RPMI8226 (cell line): ENCODE results near the gene PLA2G12B.
"Not testable (repeated sequence)": the region's sequence is repeated elsewhere in the genome, so short reads cannot be mapped to it uniquely, and the experiment has no call there.

Source experiments
- DNase-seq: peaks from one replicate; pipeline ENCODE4 v3.0.0-alpha.2; 2015

PLA2G12B gene

GRCh38 chr10:72954596-72955554 is at the start of gene PLA2G12B:
PLA2G12B (minus strand) TSS chr10:72954806; CDS start chr10:72954685, 121 bp downstream.
- DNase-seq: no peak

- DNase-seq: no peak
These were observed 49.2 kb upstream of the PLA2G12B start for GRCh38 chr10:73003822-73004221.

GRCh38 chr10:73000973-73001372 is 46.4 kb upstream of the PLA2G12B start:
- DNase-seq: no peak

- DNase-seq: no peak
These were observed 42.5 kb upstream of the PLA2G12B start for GRCh38 chr10:72997099-72997498.

GRCh38 chr10:72995459-72995858 is 40.9 kb upstream of the PLA2G12B start:
- not testable (repeated sequence) for DNase-seq

GRCh38 chr10:72989771-72990170 is 35.2 kb upstream of the PLA2G12B start:
- DNase-seq: not testable (repeated sequence)

- not testable (repeated sequence) for DNase-seq
These were observed 30.0 kb upstream of the PLA2G12B start for GRCh38 chr10:72984618-72985017.

- no peak for DNase-seq
These were observed 27.4 kb upstream of the PLA2G12B start for GRCh38 chr10:72981882-72982529.

- no peak for DNase-seq
These were observed 26.6 kb upstream of the PLA2G12B start for GRCh38 chr10:72981028-72981881.

- no peak for DNase-seq
These were observed 25.7 kb upstream of the PLA2G12B start for GRCh38 chr10:72980348-72980747.

GRCh38 chr10:72979709-72980108 is 25.1 kb upstream of the PLA2G12B start:
- DNase-seq: no peak

GRCh38 chr10:72976886-72977285 is 22.3 kb upstream of the PLA2G12B start:
- DNase-seq: no peak

GRCh38 chr10:72956001-72956400 is 1.4 kb upstream of the PLA2G12B start:
- DNase-seq: no peak

GRCh38 chr10:72954230-72954595 is 393 bp downstream of the PLA2G12B start:
- no peak for DNase-seq

- no peak for DNase-seq
These were observed 919 bp downstream of the PLA2G12B start for GRCh38 chr10:72953687-72954086.

- DNase-seq: no peak
These were observed 1.9 kb downstream of the PLA2G12B start for GRCh38 chr10:72952642-72953158.

GRCh38 chr10:72952189-72952588 is 2.4 kb downstream of the PLA2G12B start:
- DNase-seq: no peak

GRCh38 chr10:72951760-72952159 is 2.8 kb downstream of the PLA2G12B start:
- DNase-seq: no peak

GRCh38 chr10:72948762-72949161 is 5.8 kb downstream of the PLA2G12B start:
- no peak for DNase-seq

- DNase-seq: no peak
These were observed 7.6 kb downstream of the PLA2G12B start for GRCh38 chr10:72946963-72947362.

- no peak for DNase-seq
These were observed 10.9 kb downstream of the PLA2G12B start for GRCh38 chr10:72943498-72944234.

GRCh38 chr10:72935361-72935760 is 19.2 kb downstream of the PLA2G12B start:
- DNase-seq: no peak
